ENCODE data around the gene NT5DC2.

DNA sequence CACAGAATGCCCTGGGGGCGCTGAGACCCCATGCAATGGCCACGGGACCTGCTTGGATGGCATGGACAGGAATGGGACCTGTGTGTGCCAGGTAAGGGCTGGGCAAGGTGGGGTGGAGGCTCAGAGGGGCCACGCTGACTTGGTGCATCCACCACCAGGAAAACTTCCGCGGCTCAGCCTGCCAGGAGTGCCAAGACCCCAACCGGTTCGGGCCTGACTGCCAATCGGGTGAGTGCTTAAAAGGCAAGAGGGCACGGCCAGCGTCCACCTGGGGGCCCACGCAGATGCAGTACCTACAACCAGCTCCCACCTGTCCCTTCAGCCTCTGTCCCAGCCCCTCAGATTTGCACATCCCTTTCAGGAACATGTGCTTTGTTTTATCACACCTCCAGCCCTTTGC is 31.7 kb downstream of the NT5DC2 start:
- TF ChIP-seq POLR2AphosphoS5 (IDR thresholded peaks at IDR 0.05; ENCODE audit: low read depth, low read length) (no peak), ZNF274 (IDR thresholded peaks at IDR 0.05; ENCODE audit: borderline replicate concordance, extremely low read depth, low read length) (no peak), CEBPB (IDR thresholded peaks at IDR 0.05; ENCODE audit: low read depth, low read length) (no peak), JUN (IDR thresholded peaks at IDR 0.05; ENCODE audit: low read depth, low read length) (no peak), GTF2F1 (IDR thresholded peaks at IDR 0.05; ENCODE audit: borderline replicate concordance, low read depth, low read length) (no peak)
- TF ChIP-seq, protein P1, sequence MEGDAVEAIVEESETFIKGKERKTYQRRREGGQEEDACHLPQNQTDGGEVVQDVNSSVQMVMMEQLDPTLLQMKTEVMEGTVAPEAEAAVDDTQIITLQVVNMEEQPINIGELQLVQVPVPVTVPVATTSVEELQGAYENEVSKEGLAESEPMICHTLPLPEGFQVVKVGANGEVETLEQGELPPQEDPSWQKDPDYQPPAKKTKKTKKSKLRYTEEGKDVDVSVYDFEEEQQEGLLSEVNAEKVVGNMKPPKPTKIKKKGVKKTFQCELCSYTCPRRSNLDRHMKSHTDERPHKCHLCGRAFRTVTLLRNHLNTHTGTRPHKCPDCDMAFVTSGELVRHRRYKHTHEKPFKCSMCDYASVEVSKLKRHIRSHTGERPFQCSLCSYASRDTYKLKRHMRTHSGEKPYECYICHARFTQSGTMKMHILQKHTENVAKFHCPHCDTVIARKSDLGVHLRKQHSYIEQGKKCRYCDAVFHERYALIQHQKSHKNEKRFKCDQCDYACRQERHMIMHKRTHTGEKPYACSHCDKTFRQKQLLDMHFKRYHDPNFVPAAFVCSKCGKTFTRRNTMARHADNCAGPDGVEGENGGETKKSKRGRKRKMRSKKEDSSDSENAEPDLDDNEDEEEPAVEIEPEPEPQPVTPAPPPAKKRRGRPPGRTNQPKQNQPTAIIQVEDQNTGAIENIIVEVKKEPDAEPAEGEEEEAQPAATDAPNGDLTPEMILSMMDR (IDR thresholded peaks at IDR 0.05; ENCODE audit: control extremely low read depth in 1 of 3, insufficient read depth in 1 of 3, low read depth in 1 of 3, low read length in 3 of 3), result no peak
